K562 (cell line): Measurements from ENCODE around the gene MALSU1. TPM values are rescaled to one million over a fixed set of nuclear protein-coding genes. Genes with fewer than 3 reads are reported as not detected.
"Not testable (repeated sequence)": the region's sequence is repeated elsewhere in the genome, so short reads cannot be mapped to it uniquely, and the experiment has no call there.

ENCODE experiments used
- ATAC-seq: fragments of 200-7000 bp; cut with Tn5 transposase; 3 replicates; pipeline ENCODE4 v1.9.1; 2020; ENCODE audit warnings: moderate library complexity
- BruUV-seq: library from RNA; stranded (reverse); fragments of 400-500 nt; replicated peaks from 2 replicates; lab custom pipeline; 2021; lab: Mats Ljungman, UMichigan
- CTCF ChIA-PET: fragments of 300-600 bp; formaldehyde crosslinking; extraction: SDS; loops from one replicate; lab custom pipeline; 2021; ENCODE audit warnings: low intra/inter-chr PET ratio; lab: Yijun Ruan, JAX
- POLR2A ChIA-PET: fragments of 300-600, 350-650 bp; sonication (Branson Sonifier 250); formaldehyde crosslinking; extraction: SDS; loops from one replicate; lab custom pipeline; 2021; ENCODE audit warnings: antibody characterized with exemption, inconsistent platforms; lab: Yijun Ruan, JAX
- DNase-seq, 4 experiments: peaks; one replicate each; pipeline versions ENCODE4 v3.0.0 to v3.0.0-alpha.2; 2011 to 2018; ENCODE audit warnings: low spot score in 3 of 4, mixed read lengths in 3 of 4; ENCODE audit errors: extremely low read depth in 1 of 4
- FAIRE-seq: peaks from 2 replicates; lab custom pipeline; 2011; peaks lifted over from hg19 to GRCh38; lab: Jason Lieb, UNC
- H2AFZ ChIP-seq: 2 replicates; pipeline ENCODE4 v1.6.0; 2011; ENCODE audit warnings: low read depth, low read length, control low read depth, inconsistent platforms
- H3K27ac ChIP-seq: fragments of 200-600 bp; 3 replicates; pipeline ENCODE4 v1.8.0; 2011; ENCODE audit warnings: low read depth, mild to moderate bottlenecking, control low read depth, inconsistent platforms, low read length, moderate library complexity, mixed read lengths; ENCODE audit errors: extremely low read depth
- H3K27me3 ChIP-seq, 2 experiments: fragments of 300-600 bp in 1 of 2; 2 replicates in 1 of 2; 3 replicates in 1 of 2; pipeline versions ENCODE4 v1.6.0 to v1.8.0; 2011; ENCODE audit warnings: inconsistent platforms in 2 of 2, low read length in 2 of 2, mild to moderate bottlenecking in 1 of 2, mixed read lengths in 1 of 2, moderate library complexity in 1 of 2; ENCODE audit not compliant: control insufficient read depth in 2 of 2, insufficient read depth in 2 of 2
- H3K36me3 ChIP-seq: fragments of 300-600 bp; 3 replicates; pipeline ENCODE4 v1.8.0; 2011; ENCODE audit warnings: mild to moderate bottlenecking, low read length, inconsistent platforms; ENCODE audit not compliant: control insufficient read depth, insufficient read depth
- H3K4me1 ChIP-seq, 2 experiments: fragments of 200-600 bp in 1 of 2; replicated peaks in 1 of 2; 2 replicates in 1 of 2; 3 replicates in 1 of 2; pipeline versions ENCODE4 v1.5.1 to v1.8.0; 2011; ENCODE audit warnings: inconsistent platforms in 2 of 2, low read length in 2 of 2, mild to moderate bottlenecking in 1 of 2, mixed read lengths in 1 of 2, moderate library complexity in 1 of 2; ENCODE audit not compliant: control insufficient read depth in 2 of 2, insufficient read depth in 2 of 2
- H3K4me2 ChIP-seq: 2 replicates; pipeline ENCODE4 v1.6.1; 2011; ENCODE audit warnings: low read length, control low read depth, inconsistent platforms, mixed read lengths; ENCODE audit not compliant: insufficient read depth
- H3K4me3 ChIP-seq: fragments of 200-600 bp; sonication (generic), shearing (Covaris generic); 2 replicates; pipeline ENCODE4 v1.5.1; 2016; ENCODE audit warnings: control low read depth, inconsistent platforms
- H3K79me2 ChIP-seq: fragments of 200-600 bp; 3 replicates; pipeline ENCODE4 v1.8.0; 2011; ENCODE audit warnings: low read length, inconsistent platforms; ENCODE audit not compliant: control insufficient read depth, insufficient read depth
- H3K9ac ChIP-seq, 2 experiments: 2 replicates each; pipeline versions ENCODE4 v1.6.0 to v1.6.1; 2011; ENCODE audit warnings: low read depth in 2 of 2, low read length in 2 of 2, control low read depth in 1 of 2, inconsistent platforms in 1 of 2, mild to moderate bottlenecking in 1 of 2, mixed read lengths in 1 of 2; ENCODE audit not compliant: insufficient read depth in 1 of 2
- H3K9me1 ChIP-seq: one replicate; pipeline ENCODE4 v1.6.0; 2011; ENCODE audit warnings: inconsistent platforms, mild to moderate bottlenecking, low read length, moderate library complexity; ENCODE audit not compliant: control insufficient read depth, insufficient read depth
- H3K9me3 ChIP-seq: replicated peaks from 2 replicates; pipeline ENCODE4 v1.5.1; 2011; ENCODE audit warnings: low read depth, low read length, inconsistent platforms; ENCODE audit not compliant: control insufficient read depth, insufficient read depth
- H4K20me1 ChIP-seq: replicated peaks from 2 replicates; pipeline ENCODE4 v1.6.1; 2011; ENCODE audit warnings: low read length, inconsistent platforms, mixed read lengths; ENCODE audit not compliant: control insufficient read depth, insufficient read depth
- POLR2G ChIP-seq: fragments of 200-400 bp; formaldehyde crosslinking; IDR thresholded peaks from 2 replicates; pipeline ENCODE4 v1.6.1; 2017; ENCODE audit warnings: low read depth, mild to moderate bottlenecking, antibody characterized with exemption, low read length, moderate library complexity
- SUPT5H ChIP-seq: fragments of 450-650 bp; IDR thresholded peaks from 2 replicates; pipeline ENCODE4 v1.6.1; 2016
- ZBTB34 ChIP-seq: fragments of 250-450 bp; sonication (Bioruptor Pico); IDR thresholded peaks from 2 replicates; pipeline ENCODE4 v1.8.0; 2021; ENCODE audit warnings: mild to moderate bottlenecking, moderate library complexity
- WGBS: fragments of 100-300 bp; shearing (Covaris generic); methylation state at CpG from one replicate; pipeline ENCODE4 v1.1.6; 2016; ENCODE audit warnings: low coverage, mixed read lengths; ENCODE audit not compliant: insufficient coverage; ENCODE audit errors: missing lambda C conversion rate; 5-methylcytosine and 5-hydroxymethylcytosine counted together
- in situ Hi-C: fragments of 300-500 bp; cut with MboI; formaldehyde crosslinking; loops from 4 replicates; pipeline ENCODE4 v1.15.0; 2018; ENCODE audit warnings: inconsistent platforms, mixed read lengths
- intact Hi-C: fragments of 100-400 bp; cut with micrococcal nuclease; formaldehyde crosslinking; loops from 2 replicates; pipeline ENCODE4 v1.14.2; 2022
- polyA plus RNA-seq, 8 experiments: library from polyadenylated mRNA; depleted of rRNA in 4 of 8; stranded (reverse) in 5 of 8; unstranded in 3 of 8; fragments of >200 nt; fragmentation: Nextera tagmentation in 2 of 8; fragmentation: Illumina TruSeq in 1 of 8; extraction: Ambion mirVana in 2 of 8; extraction: Trizol in 1 of 8; gene quantifications; 2 replicates each; pipeline versions ENCODE4 v1.2.1 to v1.2.3, GENCODE V29; 2011 to 2014; ENCODE audit warnings: inconsistent platforms in 1 of 8, missing spikeins in 1 of 8
- total RNA-seq, 7 experiments: library from RNA; depleted of rRNA in 6 of 7; stranded (reverse); fragments of >200 nt in 6 of 7; fragmentation: Illumina TruSeq in 2 of 7; extraction: Trizol in 2 of 7; gene quantifications; 2 replicates each; pipeline versions ENCODE4 v1.2.1 to v1.2.3, GENCODE V29; 2011 to 2021; ENCODE audit warnings: low replicate concordance in 1 of 7

Gene MALSU1
- total and polyA plus RNA-seq, 9 of the 15 experiments (the other 6 are each of a cell fraction or from before 2014, with no cell fraction given): 12.3 to 308 (median 81.2) TPM

GRCh38 chr7:23308754-23309153 is 9.6 kb downstream of the MALSU1 start:
- TF ChIP-seq SUPT5H (0 out of 2 replicates have a peak, but pooled peaks have one; percentile 15), ZBTB34 (CRISPR knock-in tag) (no peak), POLR2G (0 out of 2 replicates have a peak, but pooled peaks have one; percentile 30)
- no peak overlapping the region for H3K27ac ChIP-seq
- FAIRE-seq: no peak
- H3K4me1 ChIP-seq: no peaks in the 10 kb centered on the region; a peak in 2 of 5 replicates
- H3K36me3 ChIP-seq: peaks cover 95% of the 10 kb centered on the region
- no peak overlapping the region for H3K4me3 ChIP-seq
- intact Hi-C loops: no loop called here
- ChIA-PET CTCF (no interaction called here), POLR2A (interaction anchor here (0.7 to 1.7 kb wide), 2 partner anchors 9 kb away, joined by 3 to 4 read pairs; no protein-coding TSS in a partner anchor)
- WGBS: 81% methylated on average over 6 of the region's 6 CpGs
- H3K4me2 ChIP-seq: no peak overlapping the region
- BruUV-seq: no TSS peak
- H3K27me3 ChIP-seq: no peaks in the 10 kb centered on the region
- no peaks in the 10 kb centered on the region for H3K9me3 ChIP-seq
- peaks cover 53% of the 10 kb centered on the region for H3K79me2 ChIP-seq
- no peak for ATAC-seq
- H2AFZ ChIP-seq: no peak overlapping the region
- H3K9ac ChIP-seq: no peak overlapping the region
- in situ Hi-C loops: no loop called here
- DNase-seq: no peak
- H4K20me1 ChIP-seq: no peaks in the 10 kb centered on the region
- no peaks in the 10 kb centered on the region for H3K9me1 ChIP-seq

- Histone ChIP-seq H3K36me3 (peaks cover 92% of the 10 kb centered on the region), H3K79me2 (peaks cover 19% of the 10 kb centered on the region; the same call in 2 of the 3 replicates)
- H3K9me3 ChIP-seq, BruUV-seq, H3K27me3 ChIP-seq, intact Hi-C loops, H3K4me1 ChIP-seq, H3K4me2 ChIP-seq, H4K20me1 ChIP-seq, H2AFZ ChIP-seq, H3K9ac ChIP-seq, in situ Hi-C loops, DNase-seq, H3K4me3 ChIP-seq, FAIRE-seq, CTCF ChIA-PET, H3K27ac ChIP-seq, H3K9me1 ChIP-seq, ATAC-seq: not testable (repeated sequence)
- POLR2A ChIA-PET: interaction anchor here (1.5 kb wide), 1 partner anchor 9 kb away, joined by 4 read pairs; no protein-coding TSS in a partner anchor
- WGBS: 95% methylated on average over 2 of the region's 2 CpGs
Observed at GRCh38 chr7:23312141-23312540, 13.0 kb downstream of the MALSU1 start.
